CD14-positive monocyte (primary cell): Measurements from ENCODE around the gene LCLAT1. TPM values are rescaled to one million over a fixed set of nuclear protein-coding genes. Genes with fewer than 3 reads are reported as not detected.

Source experiments
- DNase-seq, 3 donors: peaks; one replicate each; pipeline ENCODE4 v3.0.0-alpha.2; 2011 to 2022
- H2AFZ ChIP-seq: 2 replicates; pipeline ENCODE4 v1.6.0; 2012; ENCODE audit warnings: mild to moderate bottlenecking, low read depth, low read length, inconsistent platforms; ENCODE audit not compliant: insufficient read depth, poor library complexity, severe bottlenecking
- H3K27ac ChIP-seq, 2 donors: 1 replicate in 1 of 2; 2 replicates in 1 of 2; pipeline ENCODE4 v1.5.1; 2012 to 2013; ENCODE audit warnings: low read length in 2 of 2, control low read depth in 1 of 2, inconsistent platforms in 1 of 2, low read depth in 1 of 2, mild to moderate bottlenecking in 1 of 2
- H3K27me3 ChIP-seq, 2 donors: one replicate each; pipeline versions ENCODE4 v1.6.0 to v1.6.1; 2011 to 2013; ENCODE audit warnings: low read length in 2 of 2; ENCODE audit not compliant: control insufficient read depth in 2 of 2, insufficient read depth in 2 of 2
- H3K36me3 ChIP-seq, 2 donors: replicated peaks in 1 of 2; 1 replicate in 1 of 2; 2 replicates in 1 of 2; pipeline versions ENCODE4 v1.5.1 to v1.6.1; 2012 to 2013; ENCODE audit warnings: low read length in 2 of 2, control low read depth in 1 of 2, inconsistent platforms in 1 of 2, mild to moderate bottlenecking in 1 of 2; ENCODE audit not compliant: insufficient read depth in 2 of 2, control insufficient read depth in 1 of 2
- H3K4me1 ChIP-seq, 2 donors: 1 replicate in 1 of 2; 2 replicates in 1 of 2; pipeline versions ENCODE4 v1.5.1 to v1.6.1; 2012 to 2013; ENCODE audit warnings: low read length in 2 of 2, control low read depth in 1 of 2, inconsistent platforms in 1 of 2, mild to moderate bottlenecking in 1 of 2, moderate library complexity in 1 of 2; ENCODE audit not compliant: insufficient read depth in 2 of 2, control insufficient read depth in 1 of 2
- H3K4me2 ChIP-seq: replicated peaks from 2 replicates; pipeline ENCODE3; 2012; ENCODE audit warnings: low read length, moderate library complexity, mild to moderate bottlenecking; ENCODE audit not compliant: poor library complexity, severe bottlenecking; ENCODE audit errors: extremely low read depth
- H3K4me3 ChIP-seq, 3 experiments: fragments of 200-600 bp in 1 of 3; sonication (generic) in 1 of 3; replicated peaks in 1 of 3; 1 replicate in 2 of 3; 2 replicates in 1 of 3; pipeline ENCODE4 v1.5.1; 2011 to 2013; ENCODE audit warnings: low read length in 3 of 3, mild to moderate bottlenecking in 3 of 3, control low read depth in 2 of 3, low read depth in 2 of 3, inconsistent platforms in 1 of 3, moderate library complexity in 1 of 3
- H3K79me2 ChIP-seq: 2 replicates; pipeline ENCODE4 v1.6.0; 2012; ENCODE audit warnings: mild to moderate bottlenecking, control low read depth, inconsistent platforms, low read length, moderate library complexity; ENCODE audit not compliant: insufficient read depth
- H3K9ac ChIP-seq: 2 replicates; pipeline ENCODE4 v1.6.0; 2017; ENCODE audit warnings: low read length, mild to moderate bottlenecking; ENCODE audit not compliant: insufficient read depth, poor library complexity, severe bottlenecking
- H3K9me3 ChIP-seq, 2 donors: replicated peaks in 1 of 2; 1 replicate in 1 of 2; 2 replicates in 1 of 2; pipeline versions ENCODE4 v1.5.1 to v1.6.1; 2012 to 2013; ENCODE audit warnings: low read length in 2 of 2, control low read depth in 1 of 2; ENCODE audit not compliant: control insufficient read depth in 1 of 2, insufficient read depth in 1 of 2
- H4K20me1 ChIP-seq: 2 replicates; pipeline ENCODE4 v1.6.0; 2012; ENCODE audit warnings: mild to moderate bottlenecking, low read length, control low read depth, moderate library complexity; ENCODE audit not compliant: insufficient read depth
- H3K27ac Mint-ChIP-seq, 7 donors: one replicate each; pipeline ENCODE4 v1.8.0; 2020; ENCODE audit warnings: mild to moderate bottlenecking in 7 of 7, mixed read lengths in 7 of 7, moderate library complexity in 6 of 7, inconsistent platforms in 2 of 7
- H3K27me3 Mint-ChIP-seq, 3 donors: one replicate each; pipeline ENCODE4 v1.8.0; 2021 to 2022; ENCODE audit warnings: low read depth in 3 of 3, mild to moderate bottlenecking in 3 of 3, mixed read lengths in 3 of 3, moderate library complexity in 3 of 3, inconsistent platforms in 1 of 3
- H3K36me3 Mint-ChIP-seq, 2 donors: one replicate each; pipeline ENCODE4 v1.8.0; 2020; ENCODE audit warnings: mixed read lengths in 2 of 2, inconsistent platforms in 1 of 2, mild to moderate bottlenecking in 1 of 2
- H3K4me1 Mint-ChIP-seq: one replicate; pipeline ENCODE4 v1.8.0; 2020; ENCODE audit warnings: mild to moderate bottlenecking, mixed read lengths
- H3K4me3 Mint-ChIP-seq, 2 donors: one replicate each; pipeline ENCODE4 v1.8.0; 2020; ENCODE audit warnings: mild to moderate bottlenecking in 2 of 2, mixed read lengths in 2 of 2, moderate library complexity in 1 of 2
- H3K9me3 Mint-ChIP-seq, 7 donors: one replicate each; pipeline ENCODE4 v1.8.0; 2020 to 2022; ENCODE audit warnings: mixed read lengths in 7 of 7, mild to moderate bottlenecking in 6 of 7, moderate library complexity in 6 of 7, inconsistent platforms in 2 of 7
- CTCF ChIP-seq: fragments of 200-600 bp; IDR thresholded peaks from one replicate; pipeline ENCODE4 v1.8.0; 2022; ENCODE audit warnings: antibody characterized with exemption, mild to moderate bottlenecking
- WGBS: methylation state at CpG from one replicate; pipeline ENCODE4 v1.1.5; 2013; ENCODE audit warnings: missing lambda C conversion rate; ENCODE audit not compliant: insufficient coverage; 5-methylcytosine and 5-hydroxymethylcytosine counted together
- intact Hi-C, 2 donors: fragments of 100-400 bp; cut with micrococcal nuclease; formaldehyde crosslinking; loops; one replicate each; pipeline versions ENCODE4 v1.15.0 to v1.15.1; 2023
- polyA plus RNA-seq, 3 donors: library from polyadenylated mRNA; depleted of rRNA in 1 of 3; unstranded in 2 of 3; stranded (reverse) in 1 of 3; fragments of 300-500 nt in 2 of 3; fragments of >200 nt in 1 of 3; fragmentation: Illumina TruSeq in 2 of 3; gene quantifications; 1 replicate in 2 of 3; 2 replicates in 1 of 3; pipeline ENCODE4 v1.2.3, GENCODE V29; 2012 to 2021

LCLAT1 gene
- polyA plus RNA-seq, 3 donors: 1.2 to 5.7 (median 1.3) TPM

DNA sequence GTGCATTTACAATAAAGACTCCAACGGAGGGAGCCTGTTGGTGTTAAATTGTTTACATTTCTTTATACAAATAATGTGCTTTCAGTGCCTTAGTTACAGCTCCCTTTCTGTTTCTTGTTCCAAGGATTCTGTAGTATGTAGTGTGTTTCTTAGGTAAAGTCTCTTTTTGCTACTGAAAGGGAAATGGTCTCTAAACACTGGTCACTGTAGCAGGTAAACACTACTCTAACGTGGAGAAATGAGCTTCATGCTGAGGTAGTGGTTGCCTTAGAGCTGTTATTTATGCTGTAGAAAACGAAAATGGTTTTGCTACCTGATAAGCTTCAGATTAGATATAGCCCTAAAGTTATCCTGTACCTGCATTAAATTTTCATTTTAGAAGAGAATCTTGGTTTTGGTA lies 196.6 kb downstream of the LCLAT1 start:
- peaks cover 8 to 12% of the 10 kb centered on the region in 2 donors for H3K4me1 ChIP-seq
- Mint-ChIP-seq H3K27ac (no peak overlapping the region), H3K27me3 (peaks cover 0 to 1% (median 0%) of the 10 kb centered on the region in 3 donors), H3K4me3 (no peak overlapping the region), H3K9me3 (no peaks in the 10 kb centered on the region), H3K4me1 (peaks cover 24% of the 10 kb centered on the region), H3K36me3 (peaks cover 9 to 21% of the 10 kb centered on the region in 2 donors)
- no peaks in the 10 kb centered on the region for H4K20me1 ChIP-seq
- no peaks in the 10 kb centered on the region for H3K79me2 ChIP-seq
- no peaks in the 10 kb centered on the region for H3K9me3 ChIP-seq
- no peak for TF ChIP-seq CTCF
- H3K27ac ChIP-seq: no peak overlapping the region
- no peaks in the 10 kb centered on the region for H3K27me3 ChIP-seq
- WGBS: 100% methylated on average over 1 of the region's 3 CpGs
- no peak overlapping the region for H3K4me3 ChIP-seq
- no peak overlapping the region for H3K9ac ChIP-seq
- DNase-seq: no peak
- no peak overlapping the region for H3K4me2 ChIP-seq
- intact Hi-C loops: no loop called here
- H2AFZ ChIP-seq: no peak overlapping the region
- no peaks in the 10 kb centered on the region for H3K36me3 ChIP-seq

- Histone ChIP-seq H3K4me3 (no peak overlapping the region), H3K9ac (no peak overlapping the region), H3K36me3 (no peaks in the 10 kb centered on the region), H3K4me2 (no peak overlapping the region), H4K20me1 (no peaks in the 10 kb centered on the region), H3K9me3 (no peaks in the 10 kb centered on the region), H3K27ac (no peak overlapping the region), H2AFZ (no peak overlapping the region), H3K27me3 (no peaks in the 10 kb centered on the region), H3K4me1 (peaks cover 8 to 12% of the 10 kb centered on the region in 2 donors), H3K79me2 (no peaks in the 10 kb centered on the region)
- H3K4me1 Mint-ChIP-seq: peaks cover 24% of the 10 kb centered on the region
- intact Hi-C loops: no loop called here
- H3K27ac Mint-ChIP-seq: no peak overlapping the region
- no peaks in the 10 kb centered on the region for H3K9me3 Mint-ChIP-seq
- DNase-seq: no peak
- 100% methylated on average over 1 of the region's 3 CpGs for WGBS
- H3K27me3 Mint-ChIP-seq: peaks cover 0 to 1% (median 0%) of the 10 kb centered on the region in 3 donors
- H3K36me3 Mint-ChIP-seq: peaks cover 7 to 13% of the 10 kb centered on the region in 2 donors
- no peak for TF ChIP-seq CTCF
- H3K4me3 Mint-ChIP-seq: no peak overlapping the region
Observed at GRCh38 chr2:30645081-30645744, 198.2 kb downstream of the LCLAT1 start.
